Transverse colon (tissue), 4 donors: ENCODE results near the gene CCNO.

ENCODE experiments used
- CTCF ChIP-seq, 5 experiments: fragments of 200-600 bp in 3 of 5; fragments of 450-650 bp in 2 of 5; sonication (generic) in 3 of 5; IDR thresholded peaks; 1 replicate in 2 of 5; 2 replicates in 3 of 5; pipeline ENCODE4 v1.5.1; 2016 to 2017; ENCODE audit warnings: antibody characterized with exemption in 5 of 5, inconsistent platforms in 3 of 5, mild to moderate bottlenecking in 2 of 5, moderate library complexity in 1 of 5
- EP300 ChIP-seq: sonication (generic); formaldehyde crosslinking; IDR thresholded peaks from one replicate; pipeline ENCODE4 v1.6.1; 2017; ENCODE audit warnings: antibody characterized with exemption, low read depth
- POLR2A ChIP-seq: fragments of 450-650 bp; IDR thresholded peaks from one replicate; pipeline ENCODE4 v1.6.1; 2016; ENCODE audit warnings: antibody characterized with exemption, mild to moderate bottlenecking, moderate library complexity
- POLR2AphosphoS5 ChIP-seq, 3 donors: sonication (generic); formaldehyde crosslinking; IDR thresholded peaks; one replicate each; pipeline ENCODE4 v1.6.1; 2016; ENCODE audit warnings: antibody characterized with exemption in 3 of 3

GRCh38 chr5:55205001-55205400, 28.4 kb downstream of the CCNO start:
- TF ChIP-seq CTCF (IDR thresholded peaks at IDR 0.05) (no peak), POLR2A (no peak), EP300 (no peak), POLR2AphosphoS5 (IDR thresholded peaks at IDR 0.05) (no peak)
